Stimulated activated CD8-positive, alpha-beta memory T cell treated with anti-CD3 and anti-CD28 coated beads, Interleukin-15, amount 100 ng/mL, for 1 hour (primary cell): Measurements from ENCODE around the gene MX2.
"Not testable (repeated sequence)": the region's sequence is repeated elsewhere in the genome, so short reads cannot be mapped to it uniquely, and the experiment has no call there.

Experiments used
- DNase-seq: peaks from one replicate; pipeline ENCODE4 v3.0.0-alpha.2; 2020; ENCODE audit warnings: low read depth

Gene MX2, protein sequence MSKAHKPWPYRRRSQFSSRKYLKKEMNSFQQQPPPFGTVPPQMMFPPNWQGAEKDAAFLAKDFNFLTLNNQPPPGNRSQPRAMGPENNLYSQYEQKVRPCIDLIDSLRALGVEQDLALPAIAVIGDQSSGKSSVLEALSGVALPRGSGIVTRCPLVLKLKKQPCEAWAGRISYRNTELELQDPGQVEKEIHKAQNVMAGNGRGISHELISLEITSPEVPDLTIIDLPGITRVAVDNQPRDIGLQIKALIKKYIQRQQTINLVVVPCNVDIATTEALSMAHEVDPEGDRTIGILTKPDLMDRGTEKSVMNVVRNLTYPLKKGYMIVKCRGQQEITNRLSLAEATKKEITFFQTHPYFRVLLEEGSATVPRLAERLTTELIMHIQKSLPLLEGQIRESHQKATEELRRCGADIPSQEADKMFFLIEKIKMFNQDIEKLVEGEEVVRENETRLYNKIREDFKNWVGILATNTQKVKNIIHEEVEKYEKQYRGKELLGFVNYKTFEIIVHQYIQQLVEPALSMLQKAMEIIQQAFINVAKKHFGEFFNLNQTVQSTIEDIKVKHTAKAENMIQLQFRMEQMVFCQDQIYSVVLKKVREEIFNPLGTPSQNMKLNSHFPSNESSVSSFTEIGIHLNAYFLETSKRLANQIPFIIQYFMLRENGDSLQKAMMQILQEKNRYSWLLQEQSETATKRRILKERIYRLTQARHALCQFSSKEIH

DNA sequence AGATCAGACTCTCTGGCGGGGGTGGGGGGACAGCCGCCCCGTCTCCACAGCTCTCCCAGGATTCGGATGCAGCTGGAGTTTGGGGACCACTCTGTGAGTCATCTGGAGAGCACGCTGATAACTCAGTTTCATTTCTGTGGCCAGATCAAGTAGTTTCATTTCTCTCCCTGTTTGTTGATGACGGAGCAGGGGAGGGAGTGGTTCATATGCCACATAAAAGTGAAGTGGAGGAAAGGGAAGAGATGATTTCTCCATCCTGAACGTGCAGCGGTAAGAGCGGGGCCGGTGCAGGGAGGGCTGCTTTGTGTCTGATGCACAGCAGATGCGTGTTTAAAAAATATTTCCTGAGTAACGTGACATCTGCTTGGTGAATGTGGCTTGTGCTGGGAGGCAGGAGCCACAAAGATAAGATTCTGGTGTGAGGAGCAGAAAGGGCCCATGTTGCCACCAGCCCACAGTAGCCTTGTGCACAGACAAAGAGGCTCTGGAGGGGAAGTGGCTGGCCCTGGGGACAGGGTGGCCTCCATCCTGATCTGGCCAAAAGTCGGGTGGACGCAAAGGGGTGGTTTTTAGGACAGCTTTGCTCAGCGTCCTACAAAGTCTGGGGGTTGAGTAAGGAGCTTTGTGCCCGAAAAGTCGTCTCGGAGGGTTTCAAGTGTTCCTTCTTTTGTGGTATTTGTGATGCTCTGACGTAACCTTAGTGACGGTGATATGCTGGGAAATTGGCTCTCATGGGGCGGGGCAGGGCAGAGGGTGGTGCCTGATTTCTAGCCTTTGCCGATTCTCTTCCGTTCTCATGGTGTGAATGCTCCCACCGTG is at the start of gene MX2:
TSS of gene MX2 (plus strand) at position 242 of the 819 bp plus-strand sequence. CDS start 14,880 bp downstream, outside the sequence.
- DNase-seq: peak; percentile 69

DNA sequence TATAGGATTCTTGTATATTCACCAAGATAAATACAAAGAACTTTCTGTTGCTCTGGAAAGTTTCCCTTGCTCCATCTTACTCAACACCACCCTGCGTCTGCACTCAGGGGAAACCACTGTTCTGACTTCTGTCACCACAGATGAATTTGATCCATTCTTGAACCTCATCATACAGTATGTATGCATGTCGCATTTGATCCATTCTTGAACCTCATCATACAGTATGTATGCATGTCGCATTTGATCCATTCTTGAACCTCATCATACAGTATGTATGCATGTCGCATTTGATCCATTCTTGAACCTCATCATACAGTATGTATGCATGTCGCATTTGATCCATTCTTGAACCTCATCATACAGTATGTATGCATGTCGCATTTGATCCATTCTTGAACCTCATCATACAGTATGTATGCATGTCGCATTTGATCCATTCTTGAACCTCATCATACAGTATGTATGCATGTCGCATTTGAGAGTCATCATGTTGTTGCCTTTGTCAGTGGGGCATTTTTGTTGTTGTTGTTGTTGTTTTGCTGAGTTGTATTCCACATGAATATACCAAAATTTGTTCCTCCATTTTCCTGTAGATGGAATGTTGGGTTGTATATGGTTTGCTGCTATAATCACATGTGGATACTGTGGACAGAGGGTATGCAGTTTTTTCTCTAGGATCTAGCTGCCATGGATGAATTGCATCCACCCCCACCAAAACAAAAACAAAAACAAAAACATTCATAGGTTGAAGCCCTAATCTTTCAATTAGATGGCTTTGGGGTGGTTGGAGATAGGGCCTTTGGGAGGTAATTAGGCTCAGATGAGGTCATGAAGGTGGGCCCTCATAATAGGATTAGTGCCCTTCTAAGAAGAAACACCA is 48.3 kb upstream of the MX2 start:
- not testable (repeated sequence) for DNase-seq

DNA sequence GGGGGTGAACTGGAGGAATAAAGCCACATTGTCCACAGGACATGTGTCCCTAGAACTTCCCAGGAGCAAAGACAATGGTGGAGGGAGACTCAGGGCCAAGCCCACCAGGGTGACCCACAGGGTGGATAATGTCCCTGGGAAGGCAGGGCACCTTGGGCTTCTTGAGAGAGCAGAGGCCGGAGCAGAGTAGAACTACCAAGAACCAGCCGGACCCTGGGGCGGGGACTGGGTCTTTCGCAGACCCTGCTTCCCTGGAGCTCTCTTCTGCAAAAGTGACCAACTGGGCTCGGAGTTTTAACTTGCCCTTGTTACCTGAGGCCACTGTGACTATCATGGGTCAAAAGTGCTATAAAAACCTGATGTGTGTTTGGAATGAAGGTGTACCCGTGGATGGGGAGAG is 46.1 kb upstream of the MX2 start:
- DNase-seq: no peak

DNA sequence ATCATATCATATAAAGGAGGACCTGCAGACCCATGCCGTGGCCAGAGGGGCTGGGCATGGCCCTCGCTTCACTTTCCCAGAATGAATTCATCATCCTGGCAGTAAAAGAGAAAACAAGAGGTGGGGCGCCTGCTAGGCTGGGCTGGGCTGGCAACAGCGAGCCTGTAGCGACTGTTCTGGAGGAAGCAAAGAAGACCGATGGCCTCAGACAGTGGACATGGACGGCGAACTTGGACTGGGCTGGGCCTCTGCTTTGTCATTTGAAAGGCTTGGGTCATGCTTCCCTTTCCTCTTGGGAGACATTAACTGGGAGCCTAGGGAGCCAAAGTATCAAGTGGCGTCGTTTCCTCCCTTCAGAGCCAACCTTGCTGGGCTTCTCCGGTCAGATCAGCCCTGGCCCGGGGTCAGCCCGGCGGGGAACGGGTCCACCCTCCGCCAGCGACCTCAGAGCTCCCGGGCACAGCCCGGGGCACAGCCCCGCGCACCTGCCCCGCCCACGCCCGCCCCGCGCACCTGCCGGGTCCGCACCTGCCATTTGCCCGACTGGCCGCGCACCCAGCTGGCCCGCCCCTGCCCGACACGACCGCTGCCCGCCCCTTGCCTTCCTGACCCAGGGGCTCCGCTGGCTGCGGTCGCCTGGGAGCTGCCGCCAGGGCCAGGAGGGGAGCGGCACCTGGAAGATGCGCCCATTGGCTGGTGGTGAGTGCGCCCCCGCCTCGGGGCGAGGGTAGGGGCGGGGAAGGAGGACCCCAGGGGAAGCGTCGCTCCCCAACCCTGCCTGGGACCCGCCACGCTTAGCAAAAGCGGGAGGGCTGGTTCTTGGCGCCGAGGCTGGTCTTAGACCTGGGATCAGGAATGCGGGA is 45.4 kb upstream of the MX2 start, which contains the start of gene FAM3B:
TSS of gene FAM3B (plus strand) at position 602 of the 863 bp plus-strand sequence. CDS start at position 681, 79 bp downstream.
- DNase-seq: no peak

DNA sequence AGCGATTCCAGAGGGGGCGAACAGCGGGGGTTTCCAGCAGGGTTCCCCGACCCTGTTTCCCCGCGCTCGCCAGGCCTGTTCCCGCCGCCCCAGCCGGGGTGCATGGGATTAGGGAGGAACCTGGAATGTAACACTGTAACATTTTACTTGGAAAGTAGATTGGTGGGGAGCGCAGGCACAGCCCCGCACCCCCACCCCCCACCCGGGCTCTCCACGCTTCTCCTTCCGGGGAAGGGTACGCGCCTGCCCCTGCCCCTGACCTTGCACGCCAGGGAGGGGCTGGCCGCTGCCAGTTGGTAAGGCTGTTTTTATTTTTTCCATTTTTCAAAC is 44.8 kb upstream of the MX2 start:
- DNase-seq: no peak

DNA sequence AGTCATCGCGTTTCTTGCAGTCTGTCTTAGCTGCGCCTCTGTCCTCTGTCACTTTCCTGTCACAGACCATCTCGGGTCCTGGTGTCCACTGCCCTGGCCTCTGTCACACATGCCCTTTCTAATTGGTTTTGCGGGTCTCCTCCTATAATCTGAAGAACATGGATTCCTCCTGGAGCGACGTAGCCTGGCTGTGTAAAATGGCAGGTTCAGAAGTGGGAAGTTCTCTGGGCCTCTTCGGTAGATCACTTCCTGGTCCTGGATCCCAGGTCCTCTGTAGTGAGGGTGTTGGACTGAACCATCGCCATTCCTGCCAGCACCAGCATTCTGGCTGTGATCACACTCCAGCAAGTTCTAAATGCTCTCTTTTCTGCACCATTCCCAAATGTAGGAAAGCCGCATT is 44.4 kb upstream of the MX2 start:
- DNase-seq: no peak

DNA sequence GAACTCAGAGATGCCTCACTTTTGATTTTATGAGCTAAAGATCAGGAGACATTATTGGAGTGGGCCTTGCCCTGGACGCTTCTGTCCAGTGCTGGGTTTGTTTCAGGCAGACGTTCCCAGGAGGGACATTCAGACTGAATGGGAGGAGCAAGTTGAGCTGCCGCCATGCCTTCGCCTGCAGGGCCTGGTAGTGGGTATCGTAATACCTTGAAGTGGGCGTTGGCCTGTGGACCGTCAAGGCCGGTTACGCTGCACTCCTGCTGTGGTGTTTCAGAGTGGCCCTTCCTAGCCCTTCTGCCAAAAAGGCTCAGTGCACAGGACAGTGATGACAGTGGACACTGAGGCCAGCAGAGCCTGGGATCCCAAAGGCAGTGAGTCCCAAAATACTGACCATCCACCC is 43.6 kb upstream of the MX2 start:
- DNase-seq: no peak

DNA sequence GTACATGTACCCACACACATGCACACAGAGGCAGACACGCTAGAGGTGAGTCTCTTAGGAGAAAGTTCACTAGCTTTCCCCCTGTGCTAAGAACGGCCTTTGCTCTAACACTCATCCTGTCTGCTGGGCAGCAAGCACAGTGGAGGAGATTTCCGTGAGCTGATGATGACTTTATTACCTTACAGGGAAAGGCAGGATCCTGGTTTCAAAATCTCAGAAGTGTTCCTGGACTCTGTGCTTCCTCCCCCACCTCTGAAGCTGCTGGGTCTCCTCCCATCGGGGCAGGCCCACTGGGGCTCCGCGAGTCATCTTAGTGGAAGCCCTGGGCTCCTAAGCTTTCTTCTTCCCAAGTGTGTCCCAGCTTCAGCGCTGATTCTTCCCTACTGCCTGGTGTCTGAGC is 42.6 kb upstream of the MX2 start:
- no peak for DNase-seq

DNA sequence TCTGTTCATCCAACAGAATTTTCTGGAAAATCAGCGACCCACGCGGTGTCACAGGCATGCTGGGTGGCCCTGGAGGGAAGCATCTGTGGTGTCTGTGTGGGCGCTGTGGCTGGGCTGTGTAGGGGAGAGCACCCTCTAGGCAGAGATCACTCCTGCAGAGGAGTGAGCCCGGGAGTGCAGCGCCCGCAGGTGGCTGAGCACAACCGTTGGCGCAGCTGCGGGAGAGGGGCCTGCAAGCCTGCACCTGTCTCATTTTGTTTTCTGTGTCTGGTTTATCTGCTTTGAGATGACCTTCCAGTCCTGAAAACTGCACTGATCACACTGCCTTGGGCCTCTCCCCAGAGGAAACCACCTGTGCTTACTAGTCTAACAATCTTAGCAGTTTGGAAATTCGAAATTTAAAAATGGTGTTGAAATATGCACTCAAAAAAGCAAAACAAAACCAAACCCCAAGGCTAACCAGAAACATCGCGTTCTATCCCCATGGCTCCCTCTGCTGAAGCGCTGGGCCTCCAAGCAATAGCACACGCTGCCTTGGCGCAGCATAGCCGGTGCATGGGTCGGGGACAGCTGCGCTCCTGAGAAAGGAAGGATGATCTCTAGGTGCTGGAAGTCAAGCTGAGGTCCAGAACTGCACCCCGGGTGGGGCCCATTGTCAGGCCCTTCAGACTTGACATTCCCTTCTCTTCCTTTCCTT is 40.5 kb upstream of the MX2 start:
- no peak for DNase-seq

DNA sequence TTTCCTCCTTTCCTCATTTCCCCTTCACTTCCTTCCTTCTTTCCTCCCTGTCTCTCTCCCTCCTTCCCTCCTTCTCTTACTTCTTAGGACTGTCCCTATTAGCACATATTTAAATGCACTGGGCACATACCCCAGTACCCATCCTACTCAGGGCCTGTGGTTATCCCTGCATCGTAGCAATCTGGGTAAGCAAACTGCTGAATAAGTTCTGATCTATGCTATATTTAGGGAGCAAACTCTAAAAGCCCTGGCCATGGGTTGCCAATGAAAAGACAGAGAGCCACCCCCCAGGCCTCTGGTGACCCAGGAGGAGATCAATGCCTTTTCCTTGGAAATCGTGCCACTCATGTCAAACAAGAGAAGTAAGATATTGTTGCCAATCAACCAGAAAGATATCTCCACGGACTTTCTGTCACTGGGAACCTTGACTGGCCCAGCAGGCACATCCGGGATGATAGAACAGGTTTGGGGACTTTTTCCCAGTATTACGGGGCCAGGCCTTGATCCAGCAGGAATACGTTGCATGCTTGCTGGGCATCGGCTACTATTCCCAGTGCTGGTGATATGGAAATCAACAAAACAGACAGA is 39.8 kb upstream of the MX2 start:
- no peak for DNase-seq

DNA sequence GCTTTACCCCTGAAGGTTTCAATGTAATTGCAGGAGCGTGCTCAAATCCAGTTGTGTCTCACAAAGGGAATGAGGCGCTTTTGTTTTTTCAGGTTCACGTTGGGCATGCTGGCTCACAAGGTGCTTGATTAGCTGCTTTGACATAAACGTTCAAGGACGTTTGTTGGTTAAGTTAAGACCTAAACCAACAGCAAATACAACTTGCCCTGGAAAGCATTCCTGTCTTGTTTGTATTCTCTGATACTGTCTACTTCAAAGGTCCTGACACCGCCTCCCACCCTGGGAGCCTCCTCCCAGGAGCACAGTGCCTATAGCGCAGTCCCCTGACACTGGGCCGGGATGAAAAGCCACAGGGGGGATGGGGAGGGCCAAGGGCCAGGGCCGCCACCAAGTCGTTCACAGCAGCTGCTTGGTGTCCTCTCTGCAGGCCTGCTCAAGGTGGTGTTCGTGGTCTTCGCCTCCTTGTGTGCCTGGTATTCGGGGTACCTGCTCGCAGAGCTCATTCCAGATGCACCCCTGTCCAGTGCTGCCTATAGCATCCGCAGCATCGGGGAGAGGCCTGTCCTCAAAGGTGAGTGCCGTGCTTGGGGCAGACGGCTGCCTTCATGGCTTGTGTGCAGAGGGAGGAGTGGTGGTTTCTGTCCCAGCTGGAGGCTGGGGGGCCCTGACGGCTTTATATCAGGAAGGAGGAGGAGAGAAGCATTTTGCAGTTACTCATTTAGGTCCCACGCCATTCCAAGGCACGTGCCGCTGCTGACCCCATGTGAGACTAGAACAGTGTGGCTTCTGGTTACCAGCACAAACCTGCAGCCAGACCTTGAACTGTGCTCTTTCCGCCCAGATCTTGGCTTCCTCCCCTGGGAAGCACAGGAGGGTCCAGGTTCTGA is 39.1 kb upstream of the MX2 start:
- no peak for DNase-seq

DNA sequence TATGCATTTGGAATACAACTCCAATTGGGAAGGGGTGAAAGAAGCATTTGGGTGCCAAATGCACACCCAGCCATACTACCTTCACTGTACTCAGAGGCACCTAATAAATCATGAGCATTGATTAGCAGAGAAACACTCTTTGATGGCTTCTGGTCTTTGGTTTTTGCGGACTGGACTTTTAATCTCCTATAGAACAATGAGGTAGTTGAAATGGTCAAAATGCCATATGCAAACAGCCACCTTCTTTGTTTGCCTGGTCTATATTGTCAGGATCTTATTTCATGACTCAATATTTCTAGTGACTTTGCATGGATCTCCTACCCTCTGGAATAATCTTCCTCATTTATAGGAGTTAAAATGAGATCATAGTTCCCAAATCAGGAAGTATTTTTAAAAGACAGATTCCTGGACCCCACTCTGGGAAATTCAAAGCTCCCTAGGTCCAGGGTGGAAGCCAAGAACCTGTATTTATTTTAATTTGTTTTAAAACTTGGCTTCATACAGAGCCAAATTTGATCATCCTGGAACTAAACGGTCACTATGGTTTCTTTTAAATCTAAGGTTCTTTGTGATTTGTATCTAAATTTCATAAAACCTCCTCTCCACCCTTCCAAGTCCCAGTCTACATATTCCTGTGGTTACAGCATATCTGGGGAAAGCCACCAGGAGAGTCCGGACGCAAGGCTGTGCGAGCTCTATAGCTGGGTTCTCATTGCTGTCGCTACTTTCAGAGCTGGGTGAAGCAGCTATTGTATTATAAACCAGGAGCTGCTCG is 36.5 kb upstream of the MX2 start:
- DNase-seq: no peak

DNA sequence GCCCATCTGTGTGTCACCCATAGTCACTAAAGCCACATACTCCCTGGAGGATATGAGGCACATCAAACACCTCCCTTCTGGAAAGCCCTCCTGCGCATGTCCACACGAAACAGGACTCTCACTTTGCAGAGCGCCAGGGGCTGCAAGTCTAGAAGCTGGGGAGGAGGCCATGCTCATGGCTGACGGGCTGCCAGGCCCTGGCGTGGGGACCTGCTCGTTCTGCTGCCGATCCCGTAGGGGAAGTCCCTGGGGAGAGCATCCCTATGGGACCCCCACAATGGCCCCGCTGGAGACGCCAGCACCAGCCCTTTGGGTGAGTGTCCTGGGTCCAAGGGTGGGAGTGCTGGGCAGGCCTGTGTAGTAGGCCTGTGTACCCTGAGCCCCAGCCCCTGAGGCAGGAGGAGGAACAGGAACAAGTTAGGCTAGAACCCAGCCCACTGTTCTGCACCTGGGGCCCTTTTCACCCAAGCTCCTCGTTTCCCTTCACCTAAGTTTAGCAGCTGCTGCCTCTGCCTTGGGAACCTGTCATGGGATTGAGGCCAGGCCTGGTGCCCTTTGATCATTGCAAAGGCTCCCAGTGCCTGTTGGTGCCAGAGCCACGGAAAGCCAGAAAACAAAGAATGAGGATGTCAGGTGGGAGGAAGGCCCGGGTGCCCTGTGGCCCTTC is 35.3 kb upstream of the MX2 start:
- DNase-seq: no peak

DNA sequence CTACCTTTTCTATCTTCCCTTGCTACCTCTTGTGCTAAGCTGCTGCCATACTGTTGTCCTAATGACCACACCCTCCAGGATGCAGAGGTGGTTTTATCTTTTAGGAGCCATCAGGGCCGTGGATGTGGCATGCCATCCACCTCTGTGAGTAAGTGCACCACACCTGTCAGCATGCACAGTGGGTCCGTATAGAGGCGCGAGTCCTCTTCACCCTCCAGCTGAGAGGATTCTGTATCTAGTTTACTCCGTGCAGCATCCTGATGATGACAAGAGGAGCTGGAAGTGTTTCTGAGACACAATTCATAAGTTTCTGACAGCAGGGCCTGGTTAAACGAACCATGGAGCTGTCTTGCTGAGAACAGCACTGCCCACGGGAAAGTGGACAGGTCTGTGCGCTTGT is 34.1 kb upstream of the MX2 start:
- DNase-seq: no peak

DNA sequence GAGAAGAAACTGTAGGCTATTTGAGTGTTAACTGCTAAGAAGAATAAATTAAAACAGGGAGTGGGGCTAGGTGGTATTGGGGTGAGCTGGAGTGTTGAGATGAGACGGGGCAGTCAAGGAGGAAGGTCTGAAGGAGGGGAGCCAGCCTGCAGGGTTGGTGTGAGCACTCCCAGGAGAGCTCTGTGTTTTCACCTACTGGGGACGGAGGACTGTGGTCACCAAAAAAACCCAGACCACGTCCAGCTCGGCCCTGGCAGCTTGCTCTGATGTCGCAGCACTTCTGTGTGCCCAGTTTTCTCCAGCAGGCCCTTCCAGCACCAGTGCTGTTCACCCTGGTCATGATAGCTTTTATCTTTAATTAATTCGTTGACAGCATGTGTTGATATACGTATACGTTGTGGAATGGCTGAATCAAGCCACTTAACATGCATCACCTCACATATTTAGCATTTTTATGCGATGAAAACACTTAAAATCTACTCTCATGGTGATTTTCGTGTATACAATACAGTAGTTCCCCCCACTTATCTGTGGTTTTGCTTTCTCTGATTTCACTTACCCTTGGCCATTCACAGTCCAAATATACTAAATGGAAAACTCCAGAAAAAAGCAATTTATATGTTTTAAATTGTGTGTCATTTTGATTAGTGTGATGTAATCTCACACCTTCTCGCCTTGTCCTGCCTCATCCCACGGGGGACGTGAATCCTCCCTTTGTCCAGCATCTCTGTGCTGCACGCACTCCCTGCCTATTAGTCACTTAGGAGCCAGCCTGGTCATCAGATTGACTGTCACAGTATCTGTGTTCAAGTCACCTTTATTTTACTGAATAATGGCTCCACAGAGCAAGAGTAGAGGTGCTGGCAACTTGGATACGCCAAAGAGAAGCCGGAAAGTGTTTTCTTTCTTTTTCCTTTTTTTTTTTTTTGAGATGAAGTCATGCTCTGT is 32.9 kb upstream of the MX2 start:
- no peak for DNase-seq

DNA sequence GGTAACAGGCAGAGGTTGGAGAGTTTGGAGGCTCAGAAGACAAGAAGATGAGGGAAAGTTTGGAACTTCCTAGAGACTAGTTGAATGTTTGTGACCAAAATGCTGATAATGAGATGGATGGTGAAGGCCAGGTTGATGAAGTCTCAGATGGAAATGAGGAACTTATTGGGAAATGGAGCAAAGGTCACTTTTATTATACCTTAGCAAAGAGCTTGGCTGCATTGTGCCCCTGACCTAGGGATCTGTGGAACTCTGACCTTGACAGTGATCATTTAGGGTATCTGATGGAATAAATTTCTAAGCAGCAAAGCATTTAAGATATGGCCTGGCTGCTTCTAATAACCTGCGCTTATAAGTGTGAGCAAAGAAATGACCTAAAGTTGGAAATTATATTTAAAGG is 28.1 kb upstream of the MX2 start:
- DNase-seq: no peak
